NCI-H69 (cell line): Measurements from ENCODE around the gene MAN2A1.

Experiments
- DNase-seq: peaks from one replicate; lab custom pipeline; 2025; lab: John Stamatoyannopoulos, UW

Gene MAN2A1

DNA sequence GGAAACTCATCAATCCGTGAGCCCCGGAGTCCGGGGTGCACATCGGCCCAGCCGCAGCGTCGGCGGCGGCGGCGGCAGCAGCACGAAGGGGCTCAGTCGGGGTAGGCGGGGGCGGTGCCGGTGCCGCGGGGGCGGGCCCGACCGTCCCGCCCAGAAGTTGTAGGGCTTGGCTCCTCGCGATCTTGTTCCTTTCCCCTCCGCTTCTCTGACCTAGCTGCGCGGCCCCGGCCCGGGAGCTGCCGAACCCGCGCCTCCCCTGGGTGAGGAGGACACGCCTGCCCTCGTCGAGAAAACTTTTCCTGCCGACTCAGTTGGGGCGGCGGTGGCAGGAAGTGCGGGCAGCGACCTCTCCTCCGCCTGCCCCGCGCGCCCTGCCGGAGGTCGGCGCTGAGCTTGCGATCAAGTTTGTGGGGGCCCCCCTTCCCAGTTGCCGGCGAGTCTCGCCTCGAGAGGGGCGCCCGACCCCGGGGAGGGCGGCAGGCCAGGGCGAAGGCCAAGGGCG, at the start of gene MAN2A1:
MAN2A1 (plus strand) TSS at position 188 of the 502 bp plus-strand sequence. CDS start 491 bp downstream, outside the sequence.
- peak; percentile 88 for DNase-seq

GRCh38 chr5:109640976-109641375, 48.8 kb upstream of the MAN2A1 start:
- no peak for DNase-seq

- DNase-seq: no peak
Measured at GRCh38 chr5:109643791-109644350, 45.9 kb upstream of the MAN2A1 start.

GRCh38 chr5:109644829-109645228, 44.9 kb upstream of the MAN2A1 start:
- no peak for DNase-seq

DNA sequence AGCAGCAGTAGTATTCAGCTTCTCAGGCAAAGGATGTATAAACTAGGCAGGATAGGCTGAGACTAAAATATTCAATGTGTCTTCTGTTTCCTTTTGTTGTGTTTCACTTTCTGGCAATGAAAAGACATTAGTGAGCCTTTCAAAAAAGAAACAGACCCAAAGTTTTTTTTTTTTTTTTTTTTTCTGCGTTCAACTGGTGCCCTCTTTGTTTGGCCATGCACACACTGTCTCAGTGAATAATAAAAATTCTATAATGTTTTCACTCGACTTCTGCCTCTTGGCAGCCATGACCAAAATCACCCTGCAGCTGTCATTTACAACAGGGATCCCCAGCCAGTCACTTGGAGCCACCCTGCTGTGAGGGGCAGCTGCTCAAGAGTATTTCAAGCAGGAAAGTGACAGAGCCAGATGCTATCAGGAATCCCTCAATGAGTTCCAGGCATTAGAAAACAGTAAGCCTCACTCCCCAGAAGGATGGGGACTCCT, 44.0 kb upstream of the MAN2A1 start:
- peak; percentile 96 for DNase-seq

DNA sequence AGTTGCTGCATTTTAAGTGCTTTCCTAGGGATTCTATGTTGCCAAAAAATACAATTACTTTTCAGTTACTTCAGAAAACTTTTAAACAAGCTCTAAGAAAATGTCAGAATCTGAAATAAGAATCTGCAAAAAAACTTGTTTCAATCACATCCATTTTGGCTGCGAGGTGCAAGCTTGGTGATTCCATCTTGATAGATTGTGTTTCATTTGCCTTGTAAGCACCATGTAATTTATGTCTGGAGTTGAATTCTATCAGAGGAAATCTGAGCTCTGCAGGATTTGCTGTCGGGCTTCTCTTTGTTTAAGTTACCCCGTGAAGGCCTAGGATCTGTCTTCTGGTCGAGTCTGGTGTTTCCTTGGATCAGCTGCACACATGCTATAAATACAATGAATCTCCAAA, 40.4 kb upstream of the MAN2A1 start:
- peak; percentile 75 for DNase-seq

DNA sequence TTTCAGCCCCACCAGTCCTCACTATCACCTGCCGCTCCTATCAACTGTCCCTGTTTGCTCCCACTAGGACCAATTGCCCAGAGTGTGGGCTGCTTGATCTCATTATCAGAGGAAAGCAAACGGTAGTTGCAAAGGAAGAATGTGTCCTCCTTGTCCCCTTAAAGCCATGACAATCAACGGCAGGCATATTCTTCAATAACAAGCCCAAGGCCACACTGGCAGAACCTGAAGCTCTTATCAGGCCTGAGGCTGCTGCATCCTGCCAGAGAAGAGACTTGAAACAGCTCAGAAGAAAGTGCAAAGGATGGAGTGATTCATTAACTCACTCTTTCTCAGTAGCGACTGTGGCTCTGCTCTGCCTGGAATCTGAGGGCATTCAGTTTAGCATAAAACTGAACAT, 39.2 kb upstream of the MAN2A1 start:
- no peak for DNase-seq

DNA sequence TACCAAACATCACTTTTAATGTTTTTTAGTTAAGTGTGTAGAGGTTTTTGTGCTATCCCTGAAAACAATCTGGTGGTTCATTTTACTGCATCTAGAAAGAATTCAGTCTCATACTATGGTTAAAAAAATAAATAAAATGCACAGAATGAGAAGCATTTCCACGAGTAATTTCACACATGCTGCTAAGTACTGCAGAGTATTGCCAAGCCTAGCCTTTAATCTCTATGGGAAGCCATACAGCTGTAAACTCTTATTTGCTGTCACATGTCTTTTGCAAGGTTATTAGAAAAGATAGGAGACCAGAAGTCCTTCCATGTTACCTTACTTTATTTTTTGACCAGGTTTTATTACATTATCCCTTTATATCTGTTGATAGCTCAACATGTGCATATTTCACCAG, 37.6 kb upstream of the MAN2A1 start:
- DNase-seq: no peak

DNA sequence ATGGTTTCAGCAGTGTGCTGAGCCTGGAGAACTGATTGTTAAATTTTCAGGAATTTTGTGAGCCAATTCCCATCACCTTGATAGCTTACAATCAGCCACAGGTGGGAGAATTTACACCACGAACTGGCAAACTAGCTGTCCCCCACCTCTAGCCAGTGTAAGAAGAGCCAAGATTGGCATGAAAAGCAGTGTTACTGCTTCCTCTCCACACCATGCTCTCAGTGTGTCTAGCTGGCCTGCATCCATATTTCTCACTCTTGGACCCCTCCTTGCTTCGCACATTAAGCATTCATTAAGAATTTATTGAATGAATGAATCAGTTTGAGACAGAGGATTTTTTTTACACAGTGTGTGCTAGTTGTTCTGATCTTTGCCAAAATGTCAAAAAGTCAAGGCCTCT, 36.7 kb upstream of the MAN2A1 start:
- DNase-seq: no peak

DNA sequence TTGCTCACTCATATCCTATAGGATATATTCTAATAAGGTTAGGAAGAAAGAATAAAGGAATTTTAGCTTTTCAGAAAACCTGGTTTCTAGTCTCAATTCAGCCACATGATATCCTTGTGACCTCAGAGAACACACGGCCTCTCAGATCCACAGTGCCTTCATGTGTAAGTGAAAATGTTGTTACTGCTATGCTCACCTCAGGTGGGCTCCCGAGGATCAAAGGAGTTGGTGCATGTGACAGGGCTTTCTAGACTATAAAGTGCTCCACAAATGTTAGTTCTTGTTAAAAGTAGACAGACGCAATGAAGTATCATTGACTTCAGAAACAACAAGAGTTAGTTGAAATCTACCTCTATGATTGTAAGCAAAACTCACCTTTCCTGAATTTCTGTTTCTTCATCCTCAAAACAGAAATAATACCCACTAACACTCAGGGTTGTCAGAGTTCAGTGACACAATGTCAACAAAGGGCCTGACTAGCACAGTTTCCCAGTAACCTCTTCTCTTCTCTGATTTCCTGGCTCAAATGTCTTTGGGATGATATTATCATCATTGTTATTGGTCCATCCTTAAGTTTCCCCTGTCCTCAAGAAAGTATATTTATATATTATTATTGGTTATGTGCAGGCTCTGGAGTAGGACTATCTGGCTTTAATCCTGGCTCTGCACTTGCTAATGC, 36.0 kb upstream of the MAN2A1 start:
- no peak for DNase-seq

DNA sequence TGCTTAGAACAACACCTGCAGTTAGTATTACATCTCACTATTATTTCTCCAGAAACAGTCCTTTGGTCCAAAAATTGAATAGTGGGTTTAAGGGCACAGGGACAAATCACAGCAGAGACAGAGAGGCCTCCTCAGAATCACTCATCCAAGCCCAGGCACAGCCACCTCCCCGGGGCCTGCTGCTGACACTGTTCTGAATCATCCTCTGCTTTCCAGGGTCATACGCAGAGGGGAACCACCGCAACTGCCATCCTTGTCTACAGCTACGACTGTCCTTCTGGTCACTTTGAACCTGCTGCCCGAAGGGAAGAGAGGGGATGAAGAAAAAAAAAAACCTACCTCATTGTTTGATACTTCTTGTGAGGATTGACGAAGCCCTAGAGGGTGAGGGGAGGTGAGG, 35.3 kb upstream of the MAN2A1 start:
- DNase-seq: no peak

DNA sequence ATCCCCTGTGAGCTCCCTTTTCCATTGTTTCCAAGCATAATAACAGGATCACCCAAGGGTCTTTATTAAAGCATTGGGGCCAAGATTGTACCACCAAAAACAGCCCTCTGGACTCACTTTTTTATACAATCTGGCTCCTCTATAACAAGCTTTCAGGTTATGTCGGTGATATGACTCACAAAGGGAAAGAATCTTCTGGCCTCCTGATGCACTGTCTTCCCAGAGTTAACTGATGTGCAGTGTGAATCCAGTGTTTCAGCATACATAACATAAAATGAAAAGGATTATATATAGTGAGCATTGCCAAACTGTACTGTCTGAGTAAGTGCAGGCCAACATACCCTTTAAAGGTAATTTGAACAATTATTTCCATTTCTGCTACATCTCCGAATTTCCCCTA, 33.9 kb upstream of the MAN2A1 start:
- no peak for DNase-seq

GRCh38 chr5:109656829-109657228, 32.9 kb upstream of the MAN2A1 start:
- peak; percentile 23 for DNase-seq

- DNase-seq: no peak
Measured at GRCh38 chr5:109659901-109660300, 29.8 kb upstream of the MAN2A1 start.

- no peak for DNase-seq
Measured at GRCh38 chr5:109660301-109660700, 29.4 kb upstream of the MAN2A1 start.

GRCh38 chr5:109668237-109668636, 21.5 kb upstream of the MAN2A1 start:
- DNase-seq: no peak

GRCh38 chr5:109668668-109669422, 20.9 kb upstream of the MAN2A1 start:
- no peak for DNase-seq

- DNase-seq: peak; percentile 53
Measured at GRCh38 chr5:109669991-109670706, 19.6 kb upstream of the MAN2A1 start.

- DNase-seq: no peak
Measured at GRCh38 chr5:109671136-109671535, 18.6 kb upstream of the MAN2A1 start.

DNA sequence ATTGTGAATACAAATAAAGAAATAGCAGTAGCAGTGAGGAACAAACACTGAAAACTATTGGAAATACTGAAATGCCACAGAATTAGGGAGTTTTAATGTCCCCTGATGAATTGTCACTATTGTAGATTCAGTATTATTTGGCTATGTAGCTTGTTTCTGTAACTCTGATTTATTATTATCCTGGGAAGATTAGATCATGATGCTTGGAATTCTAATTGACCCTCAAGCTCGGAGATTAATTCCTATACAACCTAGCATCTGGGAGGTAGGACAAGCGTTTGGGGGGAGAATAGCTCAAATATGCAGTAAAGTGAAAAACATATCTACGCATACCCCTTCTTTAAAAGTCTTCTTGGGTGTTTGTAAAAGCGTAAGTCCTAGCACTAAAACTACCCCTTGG, 15.1 kb upstream of the MAN2A1 start:
- no peak for DNase-seq

GRCh38 chr5:109676920-109677319, 12.8 kb upstream of the MAN2A1 start:
- no peak for DNase-seq

- no peak for DNase-seq
Measured at GRCh38 chr5:109678447-109678846, 11.3 kb upstream of the MAN2A1 start.
